MM.1S (cell line): ENCODE data around the gene COPS8.

Experiments used
- CTCF ChIP-seq: fragments of 300-600 bp; sonication (generic); IDR thresholded peaks from 2 replicates; pipeline ENCODE4 v1.5.1; 2016; ENCODE audit warnings: antibody characterized with exemption, low read length, mixed read lengths
- EZH2phosphoT487 ChIP-seq: fragments of 300-600 bp; sonication (generic); IDR thresholded peaks from 2 replicates; pipeline ENCODE4 v1.6.1; 2018; ENCODE audit warnings: antibody characterized with exemption, low read length

- TF ChIP-seq CTCF (no peak), EZH2phosphoT487 (no peak)
Measured at GRCh38 chr2:237101118-237101979, 15.7 kb downstream of the COPS8 start.
